ENCODE measurements around the gene IPO7. TPM values are rescaled to one million over a fixed set of nuclear protein-coding genes. Genes with fewer than 3 reads are reported as not detected.

Gene IPO7
- total and polyA plus RNA-seq, 4 donors, result 41.2 to 158 (median 106) TPM

GRCh38 chr11:9362393-9362863, 22.0 kb upstream of the IPO7 start:
- Histone ChIP-seq H3K27ac (ENCODE audit: low read depth in 1 of 2, low read length in 2 of 2) (peak overlapping the region in 1 of 2 donors; percentile 56), H3K27me3 (ENCODE audit: control insufficient read depth in 1 of 2, insufficient read depth in 2 of 2, low read length in 1 of 2) (no peaks in the 10 kb centered on the region), H3K36me3 (ENCODE audit: control insufficient read depth in 1 of 2, insufficient read depth in 2 of 2, low read length in 1 of 2) (no peaks in the 10 kb centered on the region), H3K4me1 (ENCODE audit: control insufficient read depth in 1 of 2, insufficient read depth in 2 of 2, low read length in 2 of 2) (peaks cover 0 to 3% of the 10 kb centered on the region in 2 donors), H3K9me3 (ENCODE audit: control insufficient read depth, low read length) (no peaks in the 10 kb centered on the region), H3K4me3 (ENCODE audit: low read length in 2 of 2) (no peak overlapping the region)
- 58 to 60% methylated on average over 2 of the region's 2 CpGs for WGBS, 2 donors
- intact Hi-C loops (cut with DNase I), result loop anchor here (5.0 kb wide), 2 partner anchors 45 to 50 kb away; partner anchors contain the start of gene TMEM41B (in 1 of the 2)
- ATAC-seq (ENCODE audit: low FRiP score) (no peak), DNase-seq (no peak)

- H3K4me3 ChIP-seq (ENCODE audit: low read length in 2 of 2), result no peak overlapping the region
- peak overlapping the region; percentile 91 to 94 for H3K27ac ChIP-seq (ENCODE audit: low read depth in 1 of 2, low read length in 2 of 2)
- H3K9me3 ChIP-seq (ENCODE audit: control insufficient read depth, low read length), result no peaks in the 10 kb centered on the region
- 3% methylated on average over 63 to 64 of the region's 64 CpGs for WGBS, 2 donors
- peak; percentile 99 for DNase-seq
- ATAC-seq (ENCODE audit: low FRiP score), result peak; percentile 99
- H3K36me3 ChIP-seq (ENCODE audit: control insufficient read depth in 1 of 2, insufficient read depth in 2 of 2, low read length in 1 of 2), result no peaks in the 10 kb centered on the region
- peaks cover 0 to 3% of the 10 kb centered on the region in 2 donors for H3K4me1 ChIP-seq (ENCODE audit: control insufficient read depth in 1 of 2, insufficient read depth in 2 of 2, low read length in 2 of 2)
- H3K27me3 ChIP-seq (ENCODE audit: control insufficient read depth in 1 of 2, insufficient read depth in 2 of 2, low read length in 1 of 2), result no peaks in the 10 kb centered on the region
- intact Hi-C loops (cut with DNase I), result loop anchor here (5.0 kb wide), 2 partner anchors 47 to 52 kb away; partner anchors contain the start of gene TMEM41B (in 1 of the 2)
These were observed 20.2 kb upstream of the IPO7 start for GRCh38 chr11:9363954-9364912.

- H3K36me3 ChIP-seq (ENCODE audit: control insufficient read depth in 1 of 2, insufficient read depth in 2 of 2, low read length in 1 of 2), result no peaks in the 10 kb centered on the region
- H3K27ac ChIP-seq (ENCODE audit: low read depth in 1 of 2, low read length in 2 of 2), result no peak overlapping the region
- intact Hi-C loops (cut with DNase I), result no loop called here
- ATAC-seq (ENCODE audit: low FRiP score) (no peak), DNase-seq (no peak)
- H3K4me1 ChIP-seq (ENCODE audit: control insufficient read depth in 1 of 2, insufficient read depth in 2 of 2, low read length in 2 of 2), result peaks cover 0 to under 1% of the 10 kb centered on the region in 2 donors
- 28 to 32% methylated on average over 2 of the region's 2 CpGs for WGBS, 2 donors
- H3K27me3 ChIP-seq (ENCODE audit: control insufficient read depth in 1 of 2, insufficient read depth in 2 of 2, low read length in 1 of 2), result no peaks in the 10 kb centered on the region
- no peaks in the 10 kb centered on the region for H3K9me3 ChIP-seq (ENCODE audit: control insufficient read depth, low read length)
- H3K4me3 ChIP-seq (ENCODE audit: low read length in 2 of 2), result no peak overlapping the region
These were observed 16.9 kb upstream of the IPO7 start for GRCh38 chr11:9367551-9367950.

GRCh38 chr11:9377036-9377435, 7.4 kb upstream of the IPO7 start:
- DNase-seq (no peak), ATAC-seq (ENCODE audit: low FRiP score) (no peak)
- no peaks in the 10 kb centered on the region for H3K36me3 ChIP-seq (ENCODE audit: control insufficient read depth in 1 of 2, insufficient read depth in 2 of 2, low read length in 1 of 2)
- H3K4me1 ChIP-seq (ENCODE audit: control insufficient read depth in 1 of 2, insufficient read depth in 2 of 2, low read length in 2 of 2), result no peaks in the 10 kb centered on the region
- intact Hi-C loops (cut with DNase I), result no loop called here
- H3K9me3 ChIP-seq (ENCODE audit: control insufficient read depth, low read length), result no peaks in the 10 kb centered on the region
- whole genome bisulfite sequencing, 2 donors, result 89 to 90% methylated on average over 1 of the region's 1 CpG
- no peaks in the 10 kb centered on the region for H3K27me3 ChIP-seq (ENCODE audit: control insufficient read depth in 1 of 2, insufficient read depth in 2 of 2, low read length in 1 of 2)
- no peak overlapping the region for H3K27ac ChIP-seq (ENCODE audit: low read depth in 1 of 2, low read length in 2 of 2)
- H3K4me3 ChIP-seq (ENCODE audit: low read length in 2 of 2), result no peak overlapping the region

GRCh38 chr11:9379041-9379440, 5.4 kb upstream of the IPO7 start:
- 87 to 90% methylated on average over 12 of the region's 12 CpGs for WGBS, 2 donors
- intact Hi-C loops (cut with DNase I), result no loop called here
- ATAC-seq (ENCODE audit: low FRiP score) (no peak), DNase-seq (peak in 1 of 2 donors; percentile 59)
- H3K27me3 ChIP-seq (ENCODE audit: control insufficient read depth in 1 of 2, insufficient read depth in 2 of 2, low read length in 1 of 2), result no peaks in the 10 kb centered on the region
- no peaks in the 10 kb centered on the region for H3K36me3 ChIP-seq (ENCODE audit: control insufficient read depth in 1 of 2, insufficient read depth in 2 of 2, low read length in 1 of 2)
- H3K4me3 ChIP-seq (ENCODE audit: low read length in 2 of 2), result no peak overlapping the region
- no peaks in the 10 kb centered on the region for H3K9me3 ChIP-seq (ENCODE audit: control insufficient read depth, low read length)
- H3K4me1 ChIP-seq (ENCODE audit: control insufficient read depth in 1 of 2, insufficient read depth in 2 of 2, low read length in 2 of 2), result no peaks in the 10 kb centered on the region
- no peak overlapping the region for H3K27ac ChIP-seq (ENCODE audit: low read depth in 1 of 2, low read length in 2 of 2)

- ATAC-seq (ENCODE audit: low FRiP score) (no peak), DNase-seq (peak in 1 of 2 donors; percentile 55)
- Histone ChIP-seq H3K9me3 (ENCODE audit: control insufficient read depth, low read length) (no peaks in the 10 kb centered on the region), H3K4me3 (ENCODE audit: low read length in 2 of 2) (no peak overlapping the region), H3K27ac (ENCODE audit: low read depth in 1 of 2, low read length in 2 of 2) (no peak overlapping the region), H3K36me3 (ENCODE audit: control insufficient read depth in 1 of 2, insufficient read depth in 2 of 2, low read length in 1 of 2) (no peaks in the 10 kb centered on the region), H3K27me3 (ENCODE audit: control insufficient read depth in 1 of 2, insufficient read depth in 2 of 2, low read length in 1 of 2) (no peaks in the 10 kb centered on the region), H3K4me1 (ENCODE audit: control insufficient read depth in 1 of 2, insufficient read depth in 2 of 2, low read length in 2 of 2) (no peaks in the 10 kb centered on the region)
- WGBS, 2 donors, result 30 to 46% methylated on average over 2 of the region's 2 CpGs
- intact Hi-C loops (cut with DNase I), result no loop called here
These were observed 3.7 kb upstream of the IPO7 start for GRCh38 chr11:9380773-9381172.

- Histone ChIP-seq H3K4me3 (ENCODE audit: low read length in 2 of 2) (peak overlapping the region; percentile 67 to 76), H3K9me3 (ENCODE audit: control insufficient read depth, low read length) (no peaks in the 10 kb centered on the region), H3K27ac (ENCODE audit: low read depth in 1 of 2, low read length in 2 of 2) (peak overlapping the region; percentile 10 to 87), H3K27me3 (ENCODE audit: control insufficient read depth in 1 of 2, insufficient read depth in 2 of 2, low read length in 1 of 2) (no peaks in the 10 kb centered on the region), H3K4me1 (ENCODE audit: control insufficient read depth in 1 of 2, insufficient read depth in 2 of 2, low read length in 2 of 2) (peaks cover 0 to 3% of the 10 kb centered on the region in 2 donors), H3K36me3 (ENCODE audit: control insufficient read depth in 1 of 2, insufficient read depth in 2 of 2, low read length in 1 of 2) (no peaks in the 10 kb centered on the region)
- ATAC-seq (ENCODE audit: low FRiP score) (peak; percentile 36), DNase-seq (no peak)
- 1 to 3% methylated on average over 10 of the region's 10 CpGs for WGBS, 2 donors
- intact Hi-C loops (cut with DNase I), result no loop called here
These were observed 961 bp downstream of the IPO7 start for GRCh38 chr11:9385327-9385899.

GRCh38 chr11:9386086-9386485, 1.6 kb downstream of the IPO7 start:
- intact Hi-C loops (cut with DNase I), result no loop called here
- H3K4me3 ChIP-seq (ENCODE audit: low read length in 2 of 2), result peak overlapping the region; percentile 67 to 76
- no peak for ATAC-seq (ENCODE audit: low FRiP score)
- DNase-seq, result no peak
- H3K27ac ChIP-seq (ENCODE audit: low read depth in 1 of 2, low read length in 2 of 2), result peak overlapping the region in 1 of 2 donors; percentile 10
- 35 to 41% methylated on average over 2 of the region's 2 CpGs for WGBS, 2 donors
- no peaks in the 10 kb centered on the region for H3K27me3 ChIP-seq (ENCODE audit: control insufficient read depth in 1 of 2, insufficient read depth in 2 of 2, low read length in 1 of 2)
- H3K9me3 ChIP-seq (ENCODE audit: control insufficient read depth, low read length), result no peaks in the 10 kb centered on the region
- H3K4me1 ChIP-seq (ENCODE audit: control insufficient read depth in 1 of 2, insufficient read depth in 2 of 2, low read length in 2 of 2), result peaks cover 0 to 3% of the 10 kb centered on the region in 2 donors
- H3K36me3 ChIP-seq (ENCODE audit: control insufficient read depth in 1 of 2, insufficient read depth in 2 of 2, low read length in 1 of 2), result no peaks in the 10 kb centered on the region

Measured in aorta (tissue), 5 donors.